NCI-H526 treated with DMSO at 0.1 percent for 48 hours (cell line): ENCODE results near the gene ZAP70.
A peak's percentile ranks its signal among the peaks of the same experiment; 100 is the strongest.
"Not testable (repeated sequence)": the region's sequence is repeated elsewhere in the genome, so short reads cannot be mapped to it uniquely, and the experiment has no call there.

ENCODE experiments used
- DNase-seq: peaks from one replicate; lab custom pipeline; 2025; lab: John Stamatoyannopoulos, UW

ZAP70 gene

GRCh38 chr2:97698530-97698929 is 14.8 kb upstream of the ZAP70 start:
- no peak for DNase-seq

- DNase-seq = peak; percentile 43
Observed at GRCh38 chr2:97699765-97700444, 13.5 kb upstream of the ZAP70 start.

- DNase-seq = no peak
Observed at GRCh38 chr2:97701186-97701585, 12.2 kb upstream of the ZAP70 start.

GRCh38 chr2:97701851-97702465 is 11.4 kb upstream of the ZAP70 start:
- DNase-seq = no peak

GRCh38 chr2:97702731-97703470 is 10.5 kb upstream of the ZAP70 start:
- no peak for DNase-seq

- no peak for DNase-seq
Observed at GRCh38 chr2:97703741-97704140, 9.6 kb upstream of the ZAP70 start.

GRCh38 chr2:97704989-97705388 is 8.4 kb upstream of the ZAP70 start:
- no peak for DNase-seq

- no peak for DNase-seq
Observed at GRCh38 chr2:97706112-97706511, 7.3 kb upstream of the ZAP70 start.

- no peak for DNase-seq
Observed at GRCh38 chr2:97706708-97707345, 6.5 kb upstream of the ZAP70 start.

GRCh38 chr2:97707362-97708047 is 5.9 kb upstream of the ZAP70 start:
- DNase-seq = no peak

GRCh38 chr2:97708048-97708380 is 5.4 kb upstream of the ZAP70 start:
- DNase-seq = no peak

GRCh38 chr2:97708608-97709007 is 4.8 kb upstream of the ZAP70 start:
- no peak for DNase-seq

- no peak for DNase-seq
Observed at GRCh38 chr2:97711394-97711711, 2.0 kb upstream of the ZAP70 start.

GRCh38 chr2:97712175-97712574 is 1.2 kb upstream of the ZAP70 start:
- DNase-seq = not testable (repeated sequence)

GRCh38 chr2:97712693-97713295 is 582 bp upstream of the ZAP70 start:
- DNase-seq = no peak

GRCh38 chr2:97714084-97714949 is 941 bp downstream of the ZAP70 start:
- DNase-seq = no peak

GRCh38 chr2:97714950-97715652 is 1.7 kb downstream of the ZAP70 start:
- DNase-seq = no peak

- DNase-seq = no peak
Observed at GRCh38 chr2:97715951-97716694, 2.7 kb downstream of the ZAP70 start.

- DNase-seq = no peak
Observed at GRCh38 chr2:97716695-97717612, 3.6 kb downstream of the ZAP70 start.
